HepG2 (cell line): ENCODE measurements around the gene IQGAP2. TPM values are rescaled to one million over a fixed set of nuclear protein-coding genes. Genes with fewer than 3 reads are reported as not detected.

ENCODE experiments used
- CTCF ChIP-seq: sonication (generic); formaldehyde crosslinking; IDR thresholded peaks from 2 replicates; pipeline ENCODE4 v1.5.0; 2020; ENCODE audit warnings: mild to moderate bottlenecking, missing genetic modification reagents, moderate library complexity
- FOSL2 ChIP-seq: sonication (generic); formaldehyde crosslinking; IDR thresholded peaks from 2 replicates; pipeline ENCODE4 v1.4.0; 2020; ENCODE audit warnings: missing genetic modification reagents
- FOXA1 ChIP-seq, 2 experiments: fragments of 450-650 bp in 1 of 2; sonication (generic) in 1 of 2; formaldehyde crosslinking in 1 of 2; IDR thresholded peaks; 2 replicates each; pipeline versions ENCODE4 v1.4.0 to v1.6.1; 2016 to 2020; ENCODE audit warnings: missing genetic modification reagents in 1 of 2
- HMG20A ChIP-seq: IDR thresholded peaks from 2 replicates; pipeline ENCODE4 v1.6.1; 2016; ENCODE audit warnings: borderline replicate concordance
- HNF4A ChIP-seq: sonication (generic); formaldehyde crosslinking; IDR thresholded peaks from 2 replicates; pipeline ENCODE4 v1.4.0; 2020; ENCODE audit warnings: missing genetic modification reagents
- HNRNPUL1 ChIP-seq: fragments of 200-400 bp; formaldehyde crosslinking; IDR thresholded peaks from 2 replicates; pipeline ENCODE4 v1.6.1; 2017; ENCODE audit warnings: low read depth, mild to moderate bottlenecking, low read length, moderate library complexity
- IKZF5 ChIP-seq: IDR thresholded peaks from 2 replicates; pipeline ENCODE4 v1.6.1; 2018; ENCODE audit warnings: missing genetic modification reagents, mild to moderate bottlenecking, missing compliant biosample characterization
- MEIS1 ChIP-seq: sonication (generic); formaldehyde crosslinking; IDR thresholded peaks from 2 replicates; pipeline ENCODE4 v1.9.0; 2021; ENCODE audit warnings: mild to moderate bottlenecking, missing genetic modification reagents, moderate library complexity, borderline replicate concordance
- NCOA2 ChIP-seq: sonication (generic); formaldehyde crosslinking; IDR thresholded peaks from 2 replicates; pipeline ENCODE4 v1.8.0; 2022; ENCODE audit warnings: inconsistent platforms
- ONECUT2 ChIP-seq: sonication (generic); formaldehyde crosslinking; IDR thresholded peaks from 2 replicates; pipeline ENCODE4 v1.4.0; 2020; ENCODE audit warnings: missing genetic modification reagents
- POLR2AphosphoS2 ChIP-seq: IDR thresholded peaks from 2 replicates; pipeline ENCODE4 v1.6.1; 2011; ENCODE audit warnings: low read depth, low read length, improper control_type of control experiment
- SOX13 ChIP-seq, 3 experiments: fragments of 450-650 bp in 1 of 3; sonication (generic) in 1 of 3; formaldehyde crosslinking in 1 of 3; IDR thresholded peaks in 2 of 3; conservative IDR thresholded peaks in 1 of 3; 2 replicates each; pipeline versions ENCODE4 v1.5.0 to v1.6.1; 2016 to 2020; ENCODE audit warnings: antibody characterized with exemption in 1 of 3, mild to moderate bottlenecking in 1 of 3, missing compliant biosample characterization in 1 of 3, missing genetic modification reagents in 1 of 3, moderate library complexity in 1 of 3
- SP1 ChIP-seq, 2 experiments: fragments of 450-650 bp in 1 of 2; sonication (generic) in 1 of 2; formaldehyde crosslinking in 1 of 2; IDR thresholded peaks; 2 replicates each; pipeline versions ENCODE4 v1.4.0 to v1.6.1; 2016 to 2020; ENCODE audit warnings: missing genetic modification reagents in 1 of 2
- TBP ChIP-seq: sonication (generic); formaldehyde crosslinking; IDR thresholded peaks from 2 replicates; pipeline ENCODE4 v1.5.0; 2020; ENCODE audit warnings: missing genetic modification reagents
- TIGD3 ChIP-seq: sonication (generic); formaldehyde crosslinking; IDR thresholded peaks from 2 replicates; pipeline ENCODE4 v1.5.1; 2020; ENCODE audit warnings: mild to moderate bottlenecking, missing genetic modification reagents, borderline replicate concordance
- ZBTB38 ChIP-seq: sonication (generic); formaldehyde crosslinking; IDR thresholded peaks from 2 replicates; pipeline ENCODE4 v1.5.1; 2020; ENCODE audit warnings: mild to moderate bottlenecking, missing genetic modification reagents
- ZHX1 ChIP-seq: sonication (generic); formaldehyde crosslinking; IDR thresholded peaks from 2 replicates; pipeline ENCODE4 v1.8.1; 2022; ENCODE audit warnings: low read depth, mild to moderate bottlenecking, missing genetic modification reagents
- ZNF33B ChIP-seq: sonication (generic); formaldehyde crosslinking; IDR thresholded peaks from 2 replicates; pipeline ENCODE4 v1.5.1; 2020; ENCODE audit warnings: mild to moderate bottlenecking, missing genetic modification reagents
- ZNF414 ChIP-seq: sonication (generic); formaldehyde crosslinking; IDR thresholded peaks from 2 replicates; pipeline ENCODE4 v1.5.0; 2020; ENCODE audit warnings: missing genetic modification reagents
- ZZZ3 ChIP-seq: sonication (generic); formaldehyde crosslinking; IDR thresholded peaks from 2 replicates; pipeline ENCODE4 v1.4.0; 2020; ENCODE audit warnings: missing genetic modification reagents, mild to moderate bottlenecking, borderline replicate concordance
- polyA plus RNA-seq, 8 experiments: library from polyadenylated mRNA; depleted of rRNA in 3 of 8; stranded (reverse) in 7 of 8; unstranded in 1 of 8; fragments of >200 nt; fragmentation: Illumina TruSeq in 4 of 8; extraction: Trizol in 4 of 8; gene quantifications; 2 replicates each; pipeline versions ENCODE4 v1.2.1 to v1.2.3, GENCODE V29; 2011 to 2016; ENCODE audit warnings: low read depth in 4 of 8, missing spikeins in 1 of 8, mixed read lengths in 1 of 8; ENCODE audit not compliant: insufficient read depth in 1 of 8
- total RNA-seq, 5 experiments: library from RNA; depleted of rRNA; stranded (reverse); fragments of >200 nt; fragmentation: Illumina TruSeq; extraction: Trizol; gene quantifications; 2 replicates each; pipeline ENCODE4 v1.2.3, GENCODE V29; 2016; ENCODE audit warnings: low read depth in 1 of 5

IQGAP2 gene
- total and polyA plus RNA-seq, 2 of the 13 experiments (the other 11 are each of a cell fraction or from before 2014, with no cell fraction given): 35.2 to 83.3 TPM

- peak; percentile 39; the same call in 1 of the 2 replicates for TF ChIP-seq HNF4A (CRISPR knock-in tag)
- TF ChIP-seq SP1 (IDR thresholded peaks at IDR 0.05): no peak
- TF ChIP-seq SP1 (CRISPR knock-in tag; IDR thresholded peaks at IDR 0.05): peak; percentile 91
- TF ChIP-seq HMG20A (CRISPR knock-in tag): 0 out of 2 replicates have a peak, but pooled peaks have one; percentile 60
- peak; percentile 65 for TF ChIP-seq FOSL2 (CRISPR knock-in tag)
- TF ChIP-seq ZZZ3 (CRISPR knock-in tag): no peak
- no peak for TF ChIP-seq MEIS1 (CRISPR knock-in tag)
- TF ChIP-seq NCOA2 (CRISPR knock-in tag): no peak; the same call in 1 of the 2 replicates
- no peak for TF ChIP-seq TBP (CRISPR knock-in tag)
- TF ChIP-seq ZNF414 (CRISPR knock-in tag): 0 out of 2 replicates have a peak, but pooled peaks have one; percentile 70
- TF ChIP-seq IKZF5 (CRISPR knock-in tag): peak; percentile 71
- TF ChIP-seq ZNF33B (CRISPR knock-in tag): peak; percentile 61
- TF ChIP-seq ONECUT2: no peak
- TF ChIP-seq FOXA1 (IDR thresholded peaks at IDR 0.05): no peak
- peak; percentile 37; the same call in 1 of the 2 replicates for TF ChIP-seq FOXA1 (CRISPR knock-in tag; IDR thresholded peaks at IDR 0.05)
- peak; percentile 96 for TF ChIP-seq CTCF
- peak; percentile 68; the same call in 1 of the 2 replicates for TF ChIP-seq ZHX1 (CRISPR knock-in tag)
- peak; percentile 77; the same call in 1 of the 2 replicates for TF ChIP-seq HNRNPUL1
- no peak for TF ChIP-seq SOX13 (IDR thresholded peaks at IDR 0.05)
- TF ChIP-seq SOX13 (CRISPR knock-in tag; conservative IDR thresholded peaks at IDR 0.05 in 1 of 2, IDR thresholded peaks at IDR 0.05 in 1 of 2): peak in 1 of 2 experiments; percentile 59; a peak in 1 of 4 replicates
- no peak for TF ChIP-seq POLR2AphosphoS2
- TF ChIP-seq TIGD3 (CRISPR knock-in tag): no peak
- TF ChIP-seq ZBTB38 (CRISPR knock-in tag): peak; percentile 45; the same call in 1 of the 2 replicates
Observed at GRCh38 chr5:76402886-76403765, at the start of gene IQGAP2 (continued).
